K562 (cell line): ENCODE data around the gene IL15. TPM values are rescaled to one million over a fixed set of nuclear protein-coding genes. Genes with fewer than 3 reads are reported as not detected.
"Not testable (repeated sequence)": the region's sequence is repeated elsewhere in the genome, so short reads cannot be mapped to it uniquely, and the experiment has no call there.

Source experiments
- ATAC-seq: fragments of 200-7000 bp; cut with Tn5 transposase; 3 replicates; pipeline ENCODE4 v1.9.1; 2020; ENCODE audit warnings: moderate library complexity
- BruUV-seq: library from RNA; stranded (reverse); fragments of 400-500 nt; replicated peaks from 2 replicates; lab custom pipeline; 2021; lab: Mats Ljungman, UMichigan
- CTCF ChIA-PET: fragments of 300-600 bp; formaldehyde crosslinking; extraction: SDS; loops from one replicate; lab custom pipeline; 2021; ENCODE audit warnings: low intra/inter-chr PET ratio; lab: Yijun Ruan, JAX
- POLR2A ChIA-PET: fragments of 300-600, 350-650 bp; sonication (Branson Sonifier 250); formaldehyde crosslinking; extraction: SDS; loops from one replicate; lab custom pipeline; 2021; ENCODE audit warnings: antibody characterized with exemption, inconsistent platforms; lab: Yijun Ruan, JAX
- DNase-seq, 4 experiments: peaks; one replicate each; pipeline versions ENCODE4 v3.0.0 to v3.0.0-alpha.2; 2011 to 2018; ENCODE audit warnings: low spot score in 3 of 4, mixed read lengths in 3 of 4; ENCODE audit errors: extremely low read depth in 1 of 4
- FAIRE-seq: peaks from 2 replicates; lab custom pipeline; 2011; peaks lifted over from hg19 to GRCh38; lab: Jason Lieb, UNC
- H2AFZ ChIP-seq: 2 replicates; pipeline ENCODE4 v1.6.0; 2011; ENCODE audit warnings: low read depth, low read length, control low read depth, inconsistent platforms
- H3K27ac ChIP-seq: fragments of 200-600 bp; 3 replicates; pipeline ENCODE4 v1.8.0; 2011; ENCODE audit warnings: low read depth, mild to moderate bottlenecking, control low read depth, inconsistent platforms, low read length, moderate library complexity, mixed read lengths; ENCODE audit errors: extremely low read depth
- H3K27me3 ChIP-seq, 2 experiments: fragments of 300-600 bp in 1 of 2; 2 replicates in 1 of 2; 3 replicates in 1 of 2; pipeline versions ENCODE4 v1.6.0 to v1.8.0; 2011; ENCODE audit warnings: inconsistent platforms in 2 of 2, low read length in 2 of 2, mild to moderate bottlenecking in 1 of 2, mixed read lengths in 1 of 2, moderate library complexity in 1 of 2; ENCODE audit not compliant: control insufficient read depth in 2 of 2, insufficient read depth in 2 of 2
- H3K36me3 ChIP-seq: fragments of 300-600 bp; 3 replicates; pipeline ENCODE4 v1.8.0; 2011; ENCODE audit warnings: mild to moderate bottlenecking, low read length, inconsistent platforms; ENCODE audit not compliant: control insufficient read depth, insufficient read depth
- H3K4me1 ChIP-seq, 2 experiments: fragments of 200-600 bp in 1 of 2; replicated peaks in 1 of 2; 2 replicates in 1 of 2; 3 replicates in 1 of 2; pipeline versions ENCODE4 v1.5.1 to v1.8.0; 2011; ENCODE audit warnings: inconsistent platforms in 2 of 2, low read length in 2 of 2, mild to moderate bottlenecking in 1 of 2, mixed read lengths in 1 of 2, moderate library complexity in 1 of 2; ENCODE audit not compliant: control insufficient read depth in 2 of 2, insufficient read depth in 2 of 2
- H3K4me2 ChIP-seq: 2 replicates; pipeline ENCODE4 v1.6.1; 2011; ENCODE audit warnings: low read length, control low read depth, inconsistent platforms, mixed read lengths; ENCODE audit not compliant: insufficient read depth
- H3K4me3 ChIP-seq: fragments of 200-600 bp; sonication (generic), shearing (Covaris generic); 2 replicates; pipeline ENCODE4 v1.5.1; 2016; ENCODE audit warnings: control low read depth, inconsistent platforms
- H3K79me2 ChIP-seq: fragments of 200-600 bp; 3 replicates; pipeline ENCODE4 v1.8.0; 2011; ENCODE audit warnings: low read length, inconsistent platforms; ENCODE audit not compliant: control insufficient read depth, insufficient read depth
- H3K9ac ChIP-seq, 2 experiments: 2 replicates each; pipeline versions ENCODE4 v1.6.0 to v1.6.1; 2011; ENCODE audit warnings: low read depth in 2 of 2, low read length in 2 of 2, control low read depth in 1 of 2, inconsistent platforms in 1 of 2, mild to moderate bottlenecking in 1 of 2, mixed read lengths in 1 of 2; ENCODE audit not compliant: insufficient read depth in 1 of 2
- H3K9me1 ChIP-seq: one replicate; pipeline ENCODE4 v1.6.0; 2011; ENCODE audit warnings: inconsistent platforms, mild to moderate bottlenecking, low read length, moderate library complexity; ENCODE audit not compliant: control insufficient read depth, insufficient read depth
- H3K9me3 ChIP-seq: replicated peaks from 2 replicates; pipeline ENCODE4 v1.5.1; 2011; ENCODE audit warnings: low read depth, low read length, inconsistent platforms; ENCODE audit not compliant: control insufficient read depth, insufficient read depth
- H4K20me1 ChIP-seq: replicated peaks from 2 replicates; pipeline ENCODE4 v1.6.1; 2011; ENCODE audit warnings: low read length, inconsistent platforms, mixed read lengths; ENCODE audit not compliant: control insufficient read depth, insufficient read depth
- SRSF1 ChIP-seq: fragments of 200-400 bp; formaldehyde crosslinking; IDR thresholded peaks from 2 replicates; pipeline ENCODE4 v1.6.1; 2017; ENCODE audit warnings: mild to moderate bottlenecking, low read depth, low read length, moderate library complexity
- ZNF24 ChIP-seq: fragments of 450-650 bp; IDR thresholded peaks from 2 replicates; pipeline ENCODE4 v1.6.1; 2016
- ZNF431 ChIP-seq: sonication (generic); formaldehyde crosslinking; IDR thresholded peaks from 2 replicates; pipeline ENCODE4 v1.8.0; 2022; ENCODE audit warnings: mild to moderate bottlenecking, missing genetic modification reagents
- WGBS: fragments of 100-300 bp; shearing (Covaris generic); methylation state at CpG from one replicate; pipeline ENCODE4 v1.1.6; 2016; ENCODE audit warnings: low coverage, mixed read lengths; ENCODE audit not compliant: insufficient coverage; ENCODE audit errors: missing lambda C conversion rate; 5-methylcytosine and 5-hydroxymethylcytosine counted together
- in situ Hi-C: fragments of 300-500 bp; cut with MboI; formaldehyde crosslinking; loops from 4 replicates; pipeline ENCODE4 v1.15.0; 2018; ENCODE audit warnings: inconsistent platforms, mixed read lengths
- intact Hi-C: fragments of 100-400 bp; cut with micrococcal nuclease; formaldehyde crosslinking; loops from 2 replicates; pipeline ENCODE4 v1.14.2; 2022
- polyA plus RNA-seq, 8 experiments: library from polyadenylated mRNA; depleted of rRNA in 4 of 8; stranded (reverse) in 5 of 8; unstranded in 3 of 8; fragments of >200 nt; fragmentation: Nextera tagmentation in 2 of 8; fragmentation: Illumina TruSeq in 1 of 8; extraction: Ambion mirVana in 2 of 8; extraction: Trizol in 1 of 8; gene quantifications; 2 replicates each; pipeline versions ENCODE4 v1.2.1 to v1.2.3, GENCODE V29; 2011 to 2014; ENCODE audit warnings: inconsistent platforms in 1 of 8, missing spikeins in 1 of 8
- total RNA-seq, 7 experiments: library from RNA; depleted of rRNA in 6 of 7; stranded (reverse); fragments of >200 nt in 6 of 7; fragmentation: Illumina TruSeq in 2 of 7; extraction: Trizol in 2 of 7; gene quantifications; 2 replicates each; pipeline versions ENCODE4 v1.2.1 to v1.2.3, GENCODE V29; 2011 to 2021; ENCODE audit warnings: low replicate concordance in 1 of 7
- TF ChIP-seq, protein P1 (sequence below): fragments of 450-650 bp; IDR thresholded peaks from 2 replicates; pipeline ENCODE4 v1.6.1; 2016; ENCODE audit warnings: antibody characterized with exemption

The IL15 gene
- total and polyA plus RNA-seq, 9 of the 15 experiments (the other 6 are each of a cell fraction or from before 2014, with no cell fraction given), result 0.13 to 0.50 (median 0.34) TPM

DNA sequence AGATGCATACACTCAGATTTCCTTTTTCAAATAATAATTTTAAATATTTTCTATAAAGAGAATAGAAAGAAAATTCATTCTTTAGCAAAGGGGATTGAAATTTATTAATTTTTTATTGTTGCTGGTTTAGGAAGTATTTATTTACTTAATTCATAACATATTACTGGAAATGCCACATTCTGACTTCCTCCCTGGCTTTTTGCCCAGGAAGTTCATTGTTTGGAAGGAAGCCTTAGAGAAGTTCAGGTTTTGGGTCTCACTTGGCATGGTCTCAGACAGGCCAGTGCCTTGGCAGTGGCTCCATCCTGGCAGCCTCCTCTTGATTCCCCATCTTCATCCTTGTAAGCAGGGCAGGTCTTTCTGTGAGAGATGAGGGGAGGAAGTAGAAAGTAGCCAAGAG, 50.5 kb downstream of the IL15 start:
- Histone ChIP-seq H4K20me1 (no peaks in the 10 kb centered on the region), H3K4me3 (no peak overlapping the region), H2AFZ (no peak overlapping the region), H3K4me1 (peaks cover 0 to 5% of the 10 kb centered on the region in 2 experiments; a peak in 1 of 5 replicates), H3K36me3 (no peaks in the 10 kb centered on the region), H3K27me3 (no peaks in the 10 kb centered on the region), H3K27ac (no peak overlapping the region), H3K4me2 (no peak overlapping the region), H3K9me3 (no peaks in the 10 kb centered on the region), H3K79me2 (no peaks in the 10 kb centered on the region), H3K9me1 (no peaks in the 10 kb centered on the region), H3K9ac (no peak overlapping the region)
- no TSS peak for BruUV-seq
- intact Hi-C loops (no loop called here), in situ Hi-C loops (no loop called here)
- FAIRE-seq, result no peak
- TF ChIP-seq ZNF24 (no peak), ZNF431 (no peak), SRSF1 (no peak)
- TF ChIP-seq, protein P1, sequence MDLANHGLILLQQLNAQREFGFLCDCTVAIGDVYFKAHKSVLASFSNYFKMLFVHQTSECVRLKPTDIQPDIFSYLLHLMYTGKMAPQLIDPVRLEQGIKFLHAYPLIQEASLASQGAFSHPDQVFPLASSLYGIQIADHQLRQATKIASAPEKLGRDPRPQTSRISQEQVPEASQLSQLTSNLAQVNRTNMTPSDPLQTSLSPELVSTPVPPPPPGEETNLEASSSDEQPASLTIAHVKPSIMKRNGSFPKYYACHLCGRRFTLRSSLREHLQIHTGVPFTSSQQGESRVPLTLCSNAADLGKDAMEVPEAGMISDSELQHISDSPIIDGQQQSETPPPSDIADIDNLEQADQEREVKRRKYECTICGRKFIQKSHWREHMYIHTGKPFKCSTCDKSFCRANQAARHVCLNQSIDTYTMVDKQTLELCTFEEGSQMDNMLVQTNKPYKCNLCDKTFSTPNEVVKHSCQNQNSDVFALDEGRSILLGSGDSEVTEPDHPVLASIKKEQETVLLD, result no peak
- no peak for DNase-seq
- POLR2A ChIA-PET, result no interaction called here
- no peak for ATAC-seq
- CTCF ChIA-PET, result no interaction called here

DNA sequence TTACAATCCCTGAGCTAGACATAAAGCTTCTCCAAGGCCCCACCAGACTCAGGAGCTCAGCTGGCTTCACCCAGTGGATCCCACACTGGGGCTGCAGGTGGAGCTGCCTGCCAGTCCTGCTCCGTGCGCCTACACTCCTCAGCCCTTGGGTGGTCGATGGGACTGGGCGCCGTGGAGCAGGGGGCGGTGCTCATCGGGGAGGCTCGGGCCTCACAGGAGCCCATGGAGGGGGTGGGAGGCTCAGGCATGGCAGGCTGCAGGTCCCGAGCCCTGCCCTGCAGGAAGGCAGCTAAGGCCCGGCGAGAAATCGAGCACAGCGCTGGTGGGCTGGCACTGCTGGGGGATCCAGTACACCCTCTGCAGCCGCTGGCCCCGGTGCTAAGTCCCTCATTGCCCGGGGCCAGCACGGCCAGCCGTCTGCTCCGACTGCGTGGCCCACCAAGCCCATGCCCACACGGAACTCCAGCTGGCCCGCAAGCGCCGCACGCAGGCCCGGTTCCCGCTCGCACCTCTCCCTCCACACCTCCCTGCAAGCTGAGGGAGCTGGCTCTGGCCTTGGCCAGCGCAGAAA, 53.4 kb downstream of the IL15 start:
- in situ Hi-C loops, CTCF ChIA-PET, POLR2A ChIA-PET, H3K4me3 ChIP-seq, BruUV-seq, H3K36me3 ChIP-seq, H3K27ac ChIP-seq, H2AFZ ChIP-seq, DNase-seq, H3K9ac ChIP-seq, H3K4me2 ChIP-seq, H3K4me1 ChIP-seq, H3K9me1 ChIP-seq, intact Hi-C loops, H4K20me1 ChIP-seq, FAIRE-seq, ATAC-seq, H3K9me3 ChIP-seq, H3K79me2 ChIP-seq, H3K27me3 ChIP-seq: not testable (repeated sequence)
- 0% methylated on average over 10 of the region's 29 CpGs for WGBS

DNA sequence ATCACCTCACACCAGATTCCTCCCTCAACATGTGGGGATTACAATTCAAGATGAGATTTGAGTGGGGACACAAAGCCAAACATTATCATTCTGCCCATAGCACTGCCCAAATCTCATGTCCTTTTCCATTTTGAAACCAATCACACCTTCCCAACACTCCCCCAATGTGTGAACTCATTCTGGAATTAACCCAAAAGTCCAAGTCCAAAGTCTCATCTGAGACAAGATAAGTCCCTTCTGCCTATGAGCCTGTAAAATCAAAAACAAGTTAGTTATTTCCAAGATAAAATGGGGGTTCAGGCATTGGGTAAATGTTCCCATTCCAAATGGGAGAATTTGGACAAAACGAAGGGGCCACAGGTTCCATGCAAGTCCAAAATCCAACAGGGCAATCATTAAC, 54.9 kb downstream of the IL15 start:
- H4K20me1 ChIP-seq, CTCF ChIA-PET, BruUV-seq, H3K4me2 ChIP-seq, H2AFZ ChIP-seq, POLR2A ChIA-PET, DNase-seq, FAIRE-seq, H3K4me3 ChIP-seq, in situ Hi-C loops, H3K79me2 ChIP-seq, H3K9ac ChIP-seq, H3K27ac ChIP-seq, H3K4me1 ChIP-seq, H3K9me1 ChIP-seq, H3K36me3 ChIP-seq, H3K27me3 ChIP-seq, intact Hi-C loops, ATAC-seq, H3K9me3 ChIP-seq: not testable (repeated sequence)
- 0% methylated on average over 1 of the region's 1 CpG for WGBS
